RWPE2 (cell line): ENCODE results near the gene FYTTD1.

Experiments
- ATAC-seq: fragments of 200-7000 bp; cut with Tn5 transposase; 3 replicates; pipeline ENCODE4 v1.9.1; 2021; ENCODE audit warnings: low read depth
- DNase-seq: peaks from one replicate; pipeline ENCODE4 v3.0.0-alpha.2; 2020; ENCODE audit warnings: low spot score
- H3K27ac ChIP-seq: fragments of 450-650 bp; 2 replicates; pipeline ENCODE4 v1.5.1; 2017; ENCODE audit warnings: mild to moderate bottlenecking; ENCODE audit not compliant: poor library complexity, severe bottlenecking
- H3K27me3 ChIP-seq: fragments of 250-450 bp; sonication (Bioruptor Pico); 2 replicates; pipeline ENCODE4 v1.5.1; 2021; ENCODE audit warnings: mild to moderate bottlenecking, moderate library complexity; ENCODE audit not compliant: insufficient read depth, poor library complexity, severe bottlenecking
- H3K36me3 ChIP-seq: fragments of 250-450 bp; sonication (Bioruptor Pico); 2 replicates; pipeline ENCODE4 v1.5.1; 2020; ENCODE audit warnings: low read depth, mild to moderate bottlenecking, moderate library complexity
- H3K4me1 ChIP-seq: fragments of 250-450 bp; sonication (Bioruptor Pico); 2 replicates; pipeline ENCODE4 v1.5.1; 2021; ENCODE audit warnings: mild to moderate bottlenecking, moderate library complexity; ENCODE audit not compliant: insufficient read depth, poor library complexity, severe bottlenecking
- H3K4me3 ChIP-seq: fragments of 250-450 bp; sonication (Bioruptor Pico); 2 replicates; pipeline ENCODE4 v1.5.1; 2021; ENCODE audit warnings: mild to moderate bottlenecking, moderate library complexity; ENCODE audit not compliant: severe bottlenecking
- H3K9me3 ChIP-seq: fragments of 250-450 bp; sonication (Bioruptor Pico); 2 replicates; pipeline ENCODE4 v1.5.1; 2021; ENCODE audit warnings: mild to moderate bottlenecking, moderate library complexity; ENCODE audit not compliant: severe bottlenecking
- CTCF ChIP-seq: fragments of 450-650 bp; IDR thresholded peaks from one replicate; pipeline ENCODE4 v1.5.1; 2017; ENCODE audit warnings: mild to moderate bottlenecking, moderate library complexity; ENCODE audit not compliant: poor library complexity, severe bottlenecking

The FYTTD1 gene

DNA sequence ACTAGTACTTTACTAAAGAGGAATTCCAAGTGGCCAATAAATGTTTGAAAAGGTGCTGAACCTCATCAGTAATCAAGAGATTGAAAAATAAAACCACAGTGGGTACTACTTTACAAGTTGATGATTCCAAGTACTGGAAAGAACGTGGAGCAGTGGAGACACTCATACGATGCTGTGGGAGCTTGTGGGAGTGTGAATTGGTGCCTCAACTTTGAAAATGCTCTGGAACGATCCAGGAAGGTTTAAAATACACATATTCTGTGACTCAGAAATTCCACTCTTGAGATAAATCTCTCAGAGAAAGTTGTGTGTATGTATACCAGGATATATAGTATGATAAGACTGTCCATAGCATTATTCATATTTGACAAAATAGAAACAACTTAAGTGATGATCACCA, 50.7 kb downstream of the FYTTD1 start:
- Histone ChIP-seq H3K4me1 (peaks cover 5% of the 10 kb centered on the region), H3K27ac (no peak overlapping the region)

GRCh38 chr3:197801891-197802778, 52.5 kb downstream of the FYTTD1 start:
- Histone ChIP-seq H3K36me3 (no peaks in the 10 kb centered on the region), H3K4me3 (no peak overlapping the region), H3K27ac (no peak overlapping the region), H3K9me3 (peaks cover 3% of the 10 kb centered on the region), H3K27me3 (no peaks in the 10 kb centered on the region), H3K4me1 (no peaks in the 10 kb centered on the region)
- DNase-seq (no peak), ATAC-seq (0 out of 3 replicates have a peak, but pooled peaks have one; percentile 44)
- peak; percentile 78 for TF ChIP-seq CTCF

More for the DNA sequence above, 50.7 kb downstream of the FYTTD1 start:
- no peak for TF ChIP-seq CTCF
- no peaks in the 10 kb centered on the region for H3K27me3 ChIP-seq
- no peak overlapping the region for H3K4me3 ChIP-seq
- H3K9me3 ChIP-seq = peaks cover 3% of the 10 kb centered on the region
- H3K36me3 ChIP-seq = no peaks in the 10 kb centered on the region
- ATAC-seq = no peak
- DNase-seq = no peak

- peak; percentile 34 for TF ChIP-seq CTCF
- no peak overlapping the region for H3K4me3 ChIP-seq
- no peaks in the 10 kb centered on the region for H3K36me3 ChIP-seq
- no peak for ATAC-seq
- no peaks in the 10 kb centered on the region for H3K27me3 ChIP-seq
- no peak for DNase-seq
- no peak overlapping the region for H3K27ac ChIP-seq
- H3K4me1 ChIP-seq = no peaks in the 10 kb centered on the region
- H3K9me3 ChIP-seq = peaks cover 3% of the 10 kb centered on the region
Measured at GRCh38 chr3:197802779-197803459, 53.2 kb downstream of the FYTTD1 start.

- ATAC-seq = no peak
- DNase-seq = no peak
- Histone ChIP-seq H3K4me1 (no peaks in the 10 kb centered on the region), H3K9me3 (peaks cover 3% of the 10 kb centered on the region), H3K27me3 (no peaks in the 10 kb centered on the region), H3K4me3 (no peak overlapping the region), H3K27ac (no peak overlapping the region), H3K36me3 (no peaks in the 10 kb centered on the region)
- TF ChIP-seq CTCF = no peak
Measured at GRCh38 chr3:197804511-197804910, 54.8 kb downstream of the FYTTD1 start.
